ENCODE results near the gene SNRK. TPM values are rescaled to one million over a fixed set of nuclear protein-coding genes. Genes with fewer than 3 reads are reported as not detected.

Gene SNRK
- 15.2 and 28.0 TPM in 2 replicates for total RNA-seq

GRCh38 chr3:43286115-43286840 is at the start of gene SNRK:
Gene SNRK (plus strand): TSS chr3:43286540. CDS start chr3:43303204, 16,664 bp downstream.

Other genes starting within 250 kb of the SNRK start
- gene POMGNT2, start 180.5 kb upstream of the SNRK start, total RNA-seq: 10.2 and 14.9 TPM in 2 replicates

Measured in regular cardiac myocyte (primary cell).